GM23338 (cell line): ENCODE measurements around the gene PCDHGC4.

ENCODE experiments used
- CREB1 ChIP-seq: fragments of 250-450 bp; sonication (Bioruptor Pico); IDR thresholded peaks from 2 replicates; pipeline ENCODE4 v1.5.0; 2020; ENCODE audit warnings: low read depth, mild to moderate bottlenecking, moderate library complexity
- ETS1 ChIP-seq: IDR thresholded peaks from 2 replicates; pipeline ENCODE4 v1.6.1; 2016; ENCODE audit warnings: antibody characterized with exemption
- EZH2 ChIP-seq: fragments of 200-600 bp; sonication (generic); IDR thresholded peaks from one replicate; pipeline ENCODE4 v1.8.0; 2017; ENCODE audit warnings: antibody characterized with exemption, mild to moderate bottlenecking, low read depth; ENCODE audit not compliant: unreplicated experiment
- EZH2phosphoT487 ChIP-seq: fragments of 200-600 bp; sonication (generic); IDR thresholded peaks from one replicate; pipeline ENCODE4 v1.8.1; 2018; ENCODE audit warnings: antibody characterized with exemption; ENCODE audit not compliant: unreplicated experiment
- JUNB ChIP-seq: IDR thresholded peaks from one replicate; pipeline ENCODE4 v1.6.1; 2016; ENCODE audit warnings: antibody characterized with exemption; ENCODE audit not compliant: unreplicated experiment
- NANOG ChIP-seq: IDR thresholded peaks from 2 replicates; pipeline ENCODE4 v1.6.1; 2016; ENCODE audit warnings: antibody characterized with exemption, borderline replicate concordance
- POLR2AphosphoS5 ChIP-seq: IDR thresholded peaks from 2 replicates; pipeline ENCODE4 v1.6.1; 2016; ENCODE audit warnings: antibody characterized with exemption, low read depth
- REST ChIP-seq: IDR thresholded peaks from one replicate; pipeline ENCODE4 v1.6.1; 2018; ENCODE audit warnings: antibody characterized with exemption; ENCODE audit not compliant: unreplicated experiment
- STAT1 ChIP-seq: IDR thresholded peaks from one replicate; pipeline ENCODE4 v1.6.1; 2016; ENCODE audit warnings: antibody characterized with exemption; ENCODE audit not compliant: unreplicated experiment
- ZNF331 ChIP-seq: fragments of 250-450 bp; sonication (Bioruptor Pico); IDR thresholded peaks from 2 replicates; pipeline ENCODE4 v1.5.0; 2020; ENCODE audit warnings: low read depth, mild to moderate bottlenecking, moderate library complexity
- TF ChIP-seq, protein P1 (sequence below), 2 experiments: fragments of 200-600 bp in 1 of 2; sonication (generic) in 1 of 2; conservative IDR thresholded peaks; 2 replicates each; pipeline versions ENCODE4 v1.5.1 to v1.6.1; 2016 to 2017; ENCODE audit warnings: antibody characterized with exemption in 2 of 2, low read depth in 2 of 2, mild to moderate bottlenecking in 2 of 2, moderate library complexity in 1 of 2

GRCh38 chr5:141479776-141480175 lies 5.1 kb upstream of the PCDHGC4 start:
- TF ChIP-seq CREB1 (no peak), REST (no peak), STAT1 (no peak), EZH2 (no peak), ZNF331 (CRISPR knock-in tag) (no peak), POLR2AphosphoS5 (no peak), EZH2phosphoT487 (no peak), ETS1 (no peak), JUNB (no peak), NANOG (no peak)
- TF ChIP-seq, protein P1, sequence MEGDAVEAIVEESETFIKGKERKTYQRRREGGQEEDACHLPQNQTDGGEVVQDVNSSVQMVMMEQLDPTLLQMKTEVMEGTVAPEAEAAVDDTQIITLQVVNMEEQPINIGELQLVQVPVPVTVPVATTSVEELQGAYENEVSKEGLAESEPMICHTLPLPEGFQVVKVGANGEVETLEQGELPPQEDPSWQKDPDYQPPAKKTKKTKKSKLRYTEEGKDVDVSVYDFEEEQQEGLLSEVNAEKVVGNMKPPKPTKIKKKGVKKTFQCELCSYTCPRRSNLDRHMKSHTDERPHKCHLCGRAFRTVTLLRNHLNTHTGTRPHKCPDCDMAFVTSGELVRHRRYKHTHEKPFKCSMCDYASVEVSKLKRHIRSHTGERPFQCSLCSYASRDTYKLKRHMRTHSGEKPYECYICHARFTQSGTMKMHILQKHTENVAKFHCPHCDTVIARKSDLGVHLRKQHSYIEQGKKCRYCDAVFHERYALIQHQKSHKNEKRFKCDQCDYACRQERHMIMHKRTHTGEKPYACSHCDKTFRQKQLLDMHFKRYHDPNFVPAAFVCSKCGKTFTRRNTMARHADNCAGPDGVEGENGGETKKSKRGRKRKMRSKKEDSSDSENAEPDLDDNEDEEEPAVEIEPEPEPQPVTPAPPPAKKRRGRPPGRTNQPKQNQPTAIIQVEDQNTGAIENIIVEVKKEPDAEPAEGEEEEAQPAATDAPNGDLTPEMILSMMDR (conservative IDR thresholded peaks at IDR 0.05; ENCODE audit: low read depth in 2 of 2) = no peak
